Ishikawa (cell line): ENCODE measurements around the gene BNIP5.

Source experiments
- CEBPB ChIP-seq: IDR thresholded peaks from 2 replicates; pipeline ENCODE4 v1.6.1; 2012
- CREB1 ChIP-seq: IDR thresholded peaks from 2 replicates; pipeline ENCODE4 v1.6.1; 2012; ENCODE audit warnings: low read depth
- EGR1 ChIP-seq: IDR thresholded peaks from 2 replicates; pipeline ENCODE4 v1.6.1; 2012
- EP300 ChIP-seq: IDR thresholded peaks from 2 replicates; pipeline ENCODE4 v1.6.1; 2012; ENCODE audit warnings: borderline replicate concordance
- FOXM1 ChIP-seq: IDR thresholded peaks from 2 replicates; pipeline ENCODE4 v1.6.1; 2012; ENCODE audit warnings: low read depth, borderline replicate concordance
- NFIC ChIP-seq: IDR thresholded peaks from 2 replicates; pipeline ENCODE4 v1.6.1; 2012
- RAD21 ChIP-seq: IDR thresholded peaks from 2 replicates; pipeline ENCODE4 v1.6.1; 2012; ENCODE audit warnings: low read depth
- REST ChIP-seq: IDR thresholded peaks from 2 replicates; pipeline ENCODE4 v1.6.1; 2012; ENCODE audit warnings: low read depth, mild to moderate bottlenecking
- TAF1 ChIP-seq: IDR thresholded peaks from 2 replicates; pipeline ENCODE4 v1.6.1; 2012; ENCODE audit warnings: low read depth, mild to moderate bottlenecking
- TCF12 ChIP-seq: IDR thresholded peaks from 2 replicates; pipeline ENCODE4 v1.6.1; 2012; ENCODE audit warnings: low read depth
- TEAD4 ChIP-seq: IDR thresholded peaks from 2 replicates; pipeline ENCODE4 v1.6.1; 2012
- YY1 ChIP-seq: IDR thresholded peaks from 2 replicates; pipeline ENCODE4 v1.6.1; 2012; ENCODE audit warnings: low read depth
- ZBTB7A ChIP-seq: IDR thresholded peaks from 2 replicates; pipeline ENCODE4 v1.6.1; 2012; ENCODE audit warnings: low read depth
- TF ChIP-seq, protein P1 (sequence below): IDR thresholded peaks from 2 replicates; pipeline ENCODE4 v1.6.1; 2012
- TF ChIP-seq, protein P2 (sequence below): IDR thresholded peaks from 2 replicates; pipeline ENCODE4 v1.6.1; 2012

Gene BNIP5

DNA sequence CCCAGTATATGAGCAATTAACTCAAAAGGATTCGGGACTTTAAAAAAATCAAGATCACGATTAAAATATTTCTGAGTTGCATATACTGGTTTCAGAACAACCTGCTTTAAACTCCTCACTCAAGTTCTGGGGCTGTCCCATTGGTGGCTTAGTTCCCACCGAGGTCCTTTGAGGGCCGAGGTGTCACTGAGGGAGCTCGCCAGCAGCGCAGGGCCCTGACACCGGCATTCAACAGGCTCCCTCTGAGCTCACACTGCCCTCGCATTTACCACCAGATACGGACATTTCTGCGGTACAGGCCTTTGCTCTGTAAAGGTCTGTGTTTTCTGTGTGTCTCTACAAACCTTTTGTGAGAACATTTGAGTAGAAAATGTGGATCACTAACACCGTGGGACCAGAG, 24.4 kb upstream of the BNIP5 start:
- no peak for TF ChIP-seq CEBPB
- TF ChIP-seq TAF1: no peak
- TF ChIP-seq FOXM1: no peak
- TF ChIP-seq ZBTB7A: no peak
- no peak for TF ChIP-seq CREB1
- TF ChIP-seq, protein P1, sequence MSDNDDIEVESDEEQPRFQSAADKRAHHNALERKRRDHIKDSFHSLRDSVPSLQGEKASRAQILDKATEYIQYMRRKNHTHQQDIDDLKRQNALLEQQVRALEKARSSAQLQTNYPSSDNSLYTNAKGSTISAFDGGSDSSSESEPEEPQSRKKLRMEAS: no peak
- TF ChIP-seq TEAD4: no peak
- no peak for TF ChIP-seq EP300
- TF ChIP-seq RAD21: no peak
- TF ChIP-seq TCF12: no peak
- TF ChIP-seq NFIC: no peak
- TF ChIP-seq REST: no peak
- TF ChIP-seq YY1: no peak
- no peak for TF ChIP-seq EGR1
- TF ChIP-seq, protein P2, sequence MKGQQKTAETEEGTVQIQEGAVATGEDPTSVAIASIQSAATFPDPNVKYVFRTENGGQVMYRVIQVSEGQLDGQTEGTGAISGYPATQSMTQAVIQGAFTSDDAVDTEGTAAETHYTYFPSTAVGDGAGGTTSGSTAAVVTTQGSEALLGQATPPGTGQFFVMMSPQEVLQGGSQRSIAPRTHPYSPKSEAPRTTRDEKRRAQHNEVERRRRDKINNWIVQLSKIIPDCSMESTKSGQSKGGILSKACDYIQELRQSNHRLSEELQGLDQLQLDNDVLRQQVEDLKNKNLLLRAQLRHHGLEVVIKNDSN: no peak

DNA sequence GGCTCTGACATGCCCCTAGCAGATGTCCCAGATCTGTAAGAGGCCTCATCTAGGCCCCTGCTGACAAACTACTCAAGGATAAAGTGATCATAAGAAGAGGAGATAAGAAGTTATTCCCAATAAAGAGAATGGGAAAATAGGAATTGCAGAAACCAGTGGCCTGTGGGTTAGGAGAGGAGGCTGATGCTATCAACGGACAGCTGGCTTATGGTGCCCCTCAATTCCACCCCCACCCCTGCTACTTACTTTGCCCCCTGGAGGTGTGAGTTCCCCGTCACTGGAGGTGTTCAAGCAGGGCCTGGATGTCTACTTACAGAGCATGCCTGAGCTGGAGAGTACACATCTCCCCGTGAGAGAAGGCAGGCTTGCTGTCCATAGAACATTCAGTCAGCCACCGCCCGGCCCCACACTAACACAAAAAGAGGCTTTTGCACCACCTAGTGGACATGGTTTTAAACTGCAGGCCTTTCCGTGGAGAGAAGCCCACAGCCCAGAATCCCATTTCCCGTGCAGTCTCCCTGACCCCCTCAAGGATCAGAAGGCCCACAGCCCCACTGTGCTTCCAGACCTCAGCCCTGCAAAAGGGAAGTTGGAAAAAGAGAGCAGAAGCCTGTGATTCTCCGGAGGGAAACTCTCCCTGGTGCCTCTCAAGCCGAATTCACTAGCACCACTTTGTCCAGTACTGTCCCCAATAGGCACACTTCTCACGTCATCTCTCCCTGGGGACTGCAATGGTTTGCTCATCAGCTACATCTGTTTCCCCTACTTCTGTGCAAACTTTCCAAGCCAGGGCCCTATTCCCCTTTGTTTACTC, 23.8 kb upstream of the BNIP5 start:
- TF ChIP-seq TAF1 (no peak), TEAD4 (no peak), RAD21 (peak; percentile 95), ZBTB7A (0 out of 2 replicates have a peak, but pooled peaks have one; percentile 45)

- TF ChIP-seq FOXM1 (no peak), ZBTB7A (no peak), EGR1 (no peak)
- TF ChIP-seq, protein P2: peak; percentile 66
Observed at GRCh38 chr6:36358226-36358915, 21.7 kb upstream of the BNIP5 start.

- TF ChIP-seq, protein P2: no peak
- TF ChIP-seq EGR1 (no peak), ZBTB7A (no peak), TCF12 (no peak), REST (no peak), NFIC (no peak), TEAD4 (no peak), YY1 (no peak), TAF1 (no peak), CREB1 (no peak), RAD21 (no peak), EP300 (no peak), CEBPB (no peak)
- TF ChIP-seq, protein P1: no peak
Observed at GRCh38 chr6:36357872-36358225, 21.2 kb upstream of the BNIP5 start.

- TF ChIP-seq TCF12 (no peak), CEBPB (no peak), EP300 (no peak), ZBTB7A (no peak), YY1 (no peak), TEAD4 (no peak), NFIC (no peak), TAF1 (no peak), REST (no peak), CREB1 (no peak), FOXM1 (no peak), EGR1 (no peak)
- TF ChIP-seq, protein P1: no peak
- TF ChIP-seq, protein P2: no peak
Observed at GRCh38 chr6:36355819-36356218, 19.1 kb upstream of the BNIP5 start.
